ENCODE measurements around the gene TAMM41.
"Not testable (repeated sequence)": the region's sequence is repeated elsewhere in the genome, so short reads cannot be mapped to it uniquely, and the experiment has no call there.

Gene TAMM41

DNA sequence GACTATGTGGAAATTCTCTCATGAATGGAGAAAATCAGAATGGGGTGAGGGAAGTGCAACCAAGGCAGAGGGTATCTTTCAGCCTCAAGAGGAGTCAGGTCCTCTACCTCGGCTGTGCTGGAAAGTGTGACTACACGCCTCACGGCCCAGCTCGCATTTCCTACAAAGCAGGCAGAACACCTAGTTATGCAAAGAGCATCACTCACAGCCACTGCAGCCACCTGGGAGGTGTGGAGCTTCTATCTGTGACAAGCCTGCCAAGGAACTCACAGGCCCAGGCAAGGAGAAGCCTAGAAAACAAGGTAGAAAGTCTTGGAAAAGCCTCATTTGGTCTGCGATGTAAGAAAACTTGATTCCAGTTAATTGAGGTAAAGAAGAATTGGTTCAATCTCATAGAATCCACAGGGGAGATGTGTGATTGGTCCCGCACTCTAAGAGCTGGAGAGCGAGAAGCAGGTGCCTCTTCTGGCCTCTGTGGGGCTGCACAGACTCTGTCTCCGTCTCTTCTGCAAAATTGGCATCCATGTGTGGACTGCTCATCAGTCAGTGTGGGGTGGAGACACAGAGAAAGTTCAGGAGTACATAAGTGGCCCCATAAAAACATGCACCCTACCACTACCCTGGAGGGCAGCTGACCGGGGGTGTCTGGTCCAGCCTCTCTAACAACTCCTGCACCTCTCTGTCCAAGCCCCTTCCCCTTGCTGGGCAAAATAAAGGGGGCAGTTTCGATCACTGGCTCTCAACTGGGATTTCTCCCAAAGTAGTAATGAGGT is 76.8 kb downstream of the TAMM41 start:
- peak; percentile 57 for DNase-seq

DNA sequence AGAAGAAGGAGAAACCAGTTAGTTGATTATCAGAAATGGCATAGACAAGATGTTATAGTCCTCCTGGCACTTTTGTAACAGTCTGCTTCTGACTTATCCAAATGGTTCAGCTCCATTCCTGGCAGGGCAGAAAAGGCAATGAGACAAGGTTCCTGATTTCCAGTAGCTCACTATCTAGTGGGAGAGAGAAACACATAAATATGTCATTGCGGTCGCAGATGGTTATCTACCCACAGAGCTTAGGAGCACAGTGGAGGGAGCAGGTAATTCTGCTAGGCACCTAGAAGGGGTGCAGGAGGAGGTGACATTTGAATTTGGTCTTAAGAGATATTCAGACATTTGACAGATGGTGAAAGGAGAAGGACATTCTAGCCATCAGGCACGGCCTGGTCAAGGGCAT is 78.1 kb downstream of the TAMM41 start:
- no peak for DNase-seq

DNA sequence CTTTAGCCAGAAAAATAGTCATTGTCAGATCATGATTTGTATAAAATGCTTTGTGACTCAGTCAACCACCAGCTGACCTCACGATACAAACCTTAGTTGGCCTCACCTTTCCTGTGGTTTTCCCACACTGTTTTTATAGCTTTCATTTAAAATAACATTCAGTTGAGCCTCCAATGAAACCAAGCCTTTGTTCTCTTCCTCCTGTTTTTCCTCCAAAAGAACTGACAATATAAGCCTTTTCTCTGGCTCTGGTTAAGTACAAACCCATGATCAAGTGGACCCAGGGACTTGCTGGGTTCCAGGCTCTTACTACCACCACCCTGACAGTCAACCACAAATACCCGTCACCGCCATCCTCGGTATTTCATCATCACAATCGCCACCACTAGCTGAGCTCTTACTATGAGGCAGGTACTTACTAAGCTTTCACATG is 81.7 kb downstream of the TAMM41 start:
- DNase-seq, result no peak

DNA sequence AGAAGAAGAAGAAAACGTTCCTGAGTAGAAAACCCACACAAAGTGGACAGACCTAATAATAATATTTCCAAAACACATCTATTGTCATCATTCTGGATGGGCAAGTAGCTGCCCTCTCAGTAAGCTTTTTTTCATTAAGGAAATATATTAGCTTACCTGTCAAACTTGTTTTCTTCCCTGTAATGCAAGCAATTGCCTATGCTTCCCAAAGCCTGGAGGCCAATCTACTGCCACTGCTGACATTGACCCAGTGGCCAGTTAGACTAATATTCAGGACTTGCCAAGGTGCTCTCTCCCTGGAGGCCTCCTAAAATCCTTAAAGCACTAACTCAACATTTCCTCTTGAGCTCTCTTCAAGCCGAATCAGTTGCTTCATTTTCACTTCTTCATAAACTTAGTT is 86.7 kb downstream of the TAMM41 start:
- no peak for DNase-seq

DNA sequence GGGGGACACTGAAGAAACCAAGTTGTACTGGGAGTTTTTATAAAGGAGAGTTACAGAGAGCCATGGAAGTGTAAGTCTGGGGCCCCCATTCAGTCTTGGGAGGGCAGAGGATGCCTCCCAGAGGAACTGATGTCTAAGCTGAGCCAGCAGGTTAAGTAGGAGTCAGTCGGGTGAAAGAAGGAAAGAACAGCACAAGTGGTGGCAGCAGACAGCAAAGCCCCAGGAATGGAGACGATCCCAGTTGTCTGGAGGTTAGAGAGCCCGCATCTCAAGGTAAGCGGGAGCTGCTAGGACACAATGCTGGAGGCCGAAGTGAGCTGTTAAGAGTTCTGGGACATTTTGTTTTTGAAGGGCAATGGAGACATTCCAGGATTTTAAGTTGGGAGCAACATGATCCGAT is 88.8 kb downstream of the TAMM41 start:
- no peak for DNase-seq

DNA sequence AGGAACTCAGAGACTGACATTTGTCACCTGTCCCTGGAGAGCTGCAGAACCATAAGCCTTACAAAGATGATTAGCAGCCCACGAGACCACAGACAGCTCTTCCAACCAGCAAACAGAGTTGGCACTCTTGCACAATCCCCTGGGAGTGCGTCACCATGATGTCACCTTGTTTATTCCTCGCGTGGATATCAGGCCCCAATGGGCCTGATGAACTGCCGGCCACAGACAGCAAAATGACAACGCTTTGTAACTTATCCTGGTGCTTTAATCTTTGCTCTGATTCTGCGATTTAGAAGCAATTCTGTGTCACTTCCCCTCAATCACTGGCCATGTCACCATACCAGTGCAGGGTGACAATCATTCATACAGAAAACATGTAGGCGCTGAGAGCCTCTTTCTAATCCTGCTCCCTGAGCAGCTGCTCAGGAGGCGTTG is 89.2 kb downstream of the TAMM41 start:
- no peak for DNase-seq

DNA sequence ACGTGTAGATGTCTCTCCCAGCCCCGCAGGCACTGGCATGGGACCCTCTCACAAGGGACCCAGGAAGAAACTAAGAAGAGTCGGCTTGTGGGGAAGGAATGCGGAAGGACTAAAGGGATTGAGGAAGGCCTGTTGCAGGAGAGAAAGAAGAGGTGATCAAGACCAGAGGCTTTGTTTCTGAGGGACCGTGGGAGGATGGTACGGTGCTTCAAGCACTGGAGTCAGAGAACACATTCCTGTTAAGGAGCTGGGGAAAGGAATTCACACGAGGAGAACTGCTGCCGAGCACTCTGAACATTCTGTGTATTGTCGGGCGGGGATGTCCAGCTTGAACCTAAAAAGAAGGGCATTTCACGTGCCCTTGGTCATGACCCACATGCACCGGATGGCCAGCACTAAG is 91.4 kb downstream of the TAMM41 start:
- DNase-seq, result no peak

DNA sequence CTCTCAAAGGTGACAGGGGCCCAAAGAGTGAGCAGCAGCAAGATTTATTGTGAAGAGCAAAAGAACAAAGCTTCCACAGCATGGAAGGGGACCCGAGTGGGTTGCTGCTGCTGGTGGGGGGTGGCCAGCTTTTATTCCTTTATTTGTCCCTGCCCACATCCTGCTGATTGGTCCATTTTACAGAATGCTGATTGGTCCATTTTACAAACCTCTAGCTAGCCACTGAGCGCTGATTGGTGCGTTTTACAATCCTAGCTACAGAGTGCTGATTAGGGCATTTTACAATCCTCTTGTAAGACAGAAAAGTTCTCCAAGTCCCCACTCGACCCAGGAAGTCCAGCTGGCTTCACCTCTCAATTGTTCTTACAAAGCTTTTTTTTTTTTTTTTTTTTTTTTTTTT is 94.4 kb downstream of the TAMM41 start:
- not testable (repeated sequence) for DNase-seq

DNA sequence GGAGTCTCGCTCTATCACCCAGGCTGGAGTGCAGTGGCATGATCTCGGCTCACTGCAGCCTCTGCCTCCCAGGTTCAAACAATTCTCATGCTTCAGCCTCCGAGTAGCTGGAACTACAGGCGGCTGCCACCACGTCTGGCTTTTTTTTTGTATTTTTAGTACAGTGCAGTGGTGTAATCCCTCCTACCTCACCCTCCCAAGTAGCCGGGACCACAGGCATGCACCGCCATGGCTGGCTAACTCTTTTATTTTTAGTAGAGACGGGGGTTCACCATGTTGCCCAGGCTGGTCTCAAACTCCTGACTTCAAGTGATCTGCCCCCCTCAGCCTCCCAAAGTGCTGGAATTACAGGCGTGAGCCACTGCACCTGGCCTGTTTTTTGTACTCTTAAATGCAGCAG is 98.4 kb downstream of the TAMM41 start:
- not testable (repeated sequence) for DNase-seq
